AG04450 (cell line): ENCODE measurements around the gene GABBR2. TPM values are rescaled to one million over a fixed set of nuclear protein-coding genes. Genes with fewer than 3 reads are reported as not detected.
A peak's percentile ranks its signal among the peaks of the same experiment; 100 is the strongest.

ENCODE experiments used
- CTCF ChIA-PET: fragments of 300-600, 350-600 bp; formaldehyde crosslinking; extraction: SDS; loops from one replicate; lab custom pipeline; 2022; ENCODE audit warnings: antibody characterized with exemption, inconsistent platforms; lab: Charles Lee
- POLR2A ChIA-PET: fragments of 350-600 bp; formaldehyde crosslinking; extraction: SDS; loops from one replicate; lab custom pipeline; 2021; ENCODE audit warnings: antibody characterized with exemption, inconsistent platforms; lab: Yijun Ruan, JAX
- DNase-seq: peaks from one replicate; pipeline ENCODE4 v3.0.0-alpha.2; 2011; ENCODE audit warnings: low read depth, low spot score
- H3K27ac ChIP-seq: one replicate; pipeline ENCODE4 v1.5.1; 2012; ENCODE audit warnings: low read depth, low read length, control low read depth
- H3K27me3 ChIP-seq: one replicate; pipeline ENCODE4 v1.6.0; 2012; ENCODE audit warnings: low read length; ENCODE audit not compliant: control insufficient read depth, insufficient read depth
- H3K4me3 ChIP-seq: 2 replicates; pipeline ENCODE4 v1.5.1; 2011; ENCODE audit warnings: mild to moderate bottlenecking, low read depth, low read length, control low read depth
- H3K9me3 ChIP-seq: 2 replicates; pipeline ENCODE4 v1.5.1; 2012; ENCODE audit warnings: low read length; ENCODE audit not compliant: control insufficient read depth, insufficient read depth
- CTCF ChIP-seq: IDR thresholded peaks from 2 replicates; pipeline ENCODE4 v1.5.1; 2011; ENCODE audit warnings: low read depth, low read length, control low read depth, inconsistent platforms
- polyA plus RNA-seq: library from polyadenylated mRNA; depleted of rRNA; stranded (reverse); fragments of >200 nt; gene quantifications from 2 replicates; pipeline ENCODE4 v1.2.3, GENCODE V29; 2011

The GABBR2 gene
- polyA plus RNA-seq, 1 experiment, result 2.4 TPM

- peaks cover 32% of the 10 kb centered on the region for H3K27me3 ChIP-seq
- H3K9me3 ChIP-seq, result no peaks in the 10 kb centered on the region; the same call in 1 of the 2 replicates
- POLR2A ChIA-PET, result no interaction called here
- H3K27ac ChIP-seq, result no peak overlapping the region
- no peak for TF ChIP-seq CTCF
- H3K4me3 ChIP-seq, result no peak overlapping the region
- no peak for DNase-seq
- CTCF ChIA-PET, result interaction anchor here (0.6 kb wide), 1 partner anchor 28 kb away, joined by 3 read pairs; no protein-coding TSS in a partner anchor
Observed at GRCh38 chr9:98641695-98642094, 67.0 kb downstream of the GABBR2 start.

- no peak overlapping the region for H3K27ac ChIP-seq
- no peak for DNase-seq
- H3K9me3 ChIP-seq, result no peaks in the 10 kb centered on the region; the same call in 1 of the 2 replicates
- TF ChIP-seq CTCF, result 0 out of 2 replicates have a peak, but pooled peaks have one; percentile 8
- no peak overlapping the region for H3K4me3 ChIP-seq
- ChIA-PET POLR2A (no interaction called here), CTCF (no interaction called here)
- peaks cover 28% of the 10 kb centered on the region for H3K27me3 ChIP-seq
Observed at GRCh38 chr9:98640394-98640793, 68.3 kb downstream of the GABBR2 start.

- H3K4me3 ChIP-seq, result no peak overlapping the region
- no peak for DNase-seq
- ChIA-PET POLR2A (no interaction called here), CTCF (no interaction called here)
- no peaks in the 10 kb centered on the region for H3K9me3 ChIP-seq
- TF ChIP-seq CTCF, result no peak
- peaks cover 19% of the 10 kb centered on the region for H3K27me3 ChIP-seq
- H3K27ac ChIP-seq, result no peak overlapping the region
Observed at GRCh38 chr9:98639133-98639532, 69.6 kb downstream of the GABBR2 start.

- Histone ChIP-seq H3K27me3 (peaks cover 10% of the 10 kb centered on the region), H3K4me3 (no peak overlapping the region), H3K27ac (no peak overlapping the region), H3K9me3 (no peaks in the 10 kb centered on the region)
- POLR2A ChIA-PET, result no interaction called here
- DNase-seq, result no peak
- TF ChIP-seq CTCF, result no peak
- CTCF ChIA-PET, result no interaction called here
Observed at GRCh38 chr9:98637381-98637780, 71.4 kb downstream of the GABBR2 start.

GRCh38 chr9:98635374-98635773 lies 73.4 kb downstream of the GABBR2 start:
- ChIA-PET CTCF (no interaction called here), POLR2A (no interaction called here)
- H3K27ac ChIP-seq, result no peak overlapping the region
- peaks cover 2% of the 10 kb centered on the region for H3K27me3 ChIP-seq
- TF ChIP-seq CTCF, result no peak
- no peaks in the 10 kb centered on the region for H3K9me3 ChIP-seq
- DNase-seq, result no peak
- H3K4me3 ChIP-seq, result no peak overlapping the region
